ENCODE results near the gene ZNF547.
A peak's percentile ranks its signal among the peaks of the same experiment; 100 is the strongest.
"Not testable (repeated sequence)": the region's sequence is repeated elsewhere in the genome, so short reads cannot be mapped to it uniquely, and the experiment has no call there.

The ZNF547 gene

GRCh38 chr19:57362997-57363687 is at the start of gene ZNF547, which contains the start of gene TRAPPC2B:
TSS of gene ZNF547 (plus strand) at chr19:57363551. CDS start at chr19:57368556, 5,005 bp downstream.
TSS of gene TRAPPC2B (plus strand) at chr19:57363551. CDS start at chr19:57364834, 1,283 bp downstream.
- peak; percentile 99 for DNase-seq

- no peak for DNase-seq
These were observed 49.2 kb upstream of the ZNF547 start for GRCh38 chr19:57314146-57314545.

- no peak for DNase-seq
These were observed 45.8 kb upstream of the ZNF547 start for GRCh38 chr19:57317503-57317902.

DNA sequence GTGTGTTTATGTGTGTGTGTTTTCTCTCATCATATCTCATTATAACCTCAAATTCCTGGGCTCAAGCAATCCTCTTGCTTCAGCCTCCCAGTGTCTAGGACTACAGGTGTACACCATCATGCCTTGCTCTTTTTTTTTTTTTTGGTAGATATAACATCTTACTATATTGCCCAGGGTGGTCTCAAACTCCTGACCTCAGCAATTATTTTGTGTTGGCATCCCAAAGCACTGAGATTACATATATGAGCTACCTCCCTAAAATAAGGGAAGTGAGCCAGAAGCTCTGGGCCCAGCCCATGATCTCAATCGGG is 43.5 kb upstream of the ZNF547 start:
- DNase-seq: no peak

GRCh38 chr19:57320180-57321084 is 42.9 kb upstream of the ZNF547 start, which contains the start of gene ZNF543:
TSS of gene ZNF543 (plus strand) at chr19:57320472. CDS start at chr19:57320854, 382 bp downstream.
- DNase-seq: peak; percentile 97

DNA sequence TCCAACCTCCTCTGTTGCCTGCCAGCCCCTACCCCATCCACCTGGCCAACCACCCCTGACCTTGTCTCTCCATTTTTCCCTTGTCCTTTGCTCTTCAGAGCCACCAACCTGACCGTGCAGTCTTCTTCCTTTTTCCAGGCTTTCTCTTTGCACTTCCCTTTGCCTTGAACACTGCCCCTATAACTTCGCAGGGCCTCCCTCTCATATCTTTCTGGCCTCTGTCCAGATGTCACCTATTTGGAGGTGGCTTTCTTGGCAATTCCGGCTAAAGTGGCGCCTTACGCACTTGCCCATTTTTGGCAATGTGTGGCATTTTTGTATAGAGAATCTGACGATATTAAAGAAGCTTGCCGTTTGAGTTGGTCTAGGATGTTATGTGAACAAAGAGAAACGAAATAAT is 42.2 kb upstream of the ZNF547 start:
- no peak for DNase-seq

GRCh38 chr19:57321751-57322150 is 41.6 kb upstream of the ZNF547 start:
- no peak for DNase-seq

DNA sequence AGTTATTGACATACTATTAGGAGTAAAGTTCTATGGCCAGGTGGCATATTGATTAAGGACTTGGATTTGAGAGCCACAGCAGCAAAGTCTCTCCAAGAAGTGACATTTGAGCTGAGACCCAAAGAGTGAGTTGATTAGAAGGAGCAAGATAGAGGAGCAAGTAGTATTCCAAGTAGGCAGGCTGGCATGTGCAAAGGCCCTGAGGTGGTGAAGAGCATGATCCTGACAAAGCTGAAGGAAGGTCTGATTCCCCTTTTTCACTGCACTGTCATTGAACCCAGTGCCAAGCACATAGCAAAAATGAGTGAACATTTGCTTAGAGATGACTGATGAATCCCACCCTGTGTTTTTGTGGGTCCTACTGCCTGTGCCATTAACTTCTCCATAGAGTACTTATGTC is 38.4 kb upstream of the ZNF547 start:
- no peak for DNase-seq

GRCh38 chr19:57327993-57328392 is 35.4 kb upstream of the ZNF547 start:
- no peak for DNase-seq

DNA sequence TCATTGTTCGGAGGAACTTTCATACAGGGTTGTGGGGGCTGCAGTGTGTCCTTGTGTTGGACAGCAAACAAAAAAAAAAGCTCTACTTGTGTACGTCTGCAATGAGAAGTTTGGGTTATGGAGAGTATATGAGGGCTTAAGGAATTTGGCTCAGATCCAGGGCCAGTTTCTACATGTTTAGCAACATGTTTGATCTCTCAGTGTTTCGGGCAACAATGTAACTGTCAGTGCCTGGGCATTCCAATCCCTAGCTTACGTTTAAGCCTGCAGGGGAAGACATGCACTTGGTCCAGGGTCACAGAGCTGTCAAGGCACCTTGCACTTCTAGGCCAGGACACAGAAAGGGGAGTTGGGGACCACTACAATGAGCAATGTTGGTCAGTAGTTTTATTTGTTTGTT is 29.2 kb upstream of the ZNF547 start:
- peak; percentile 3 for DNase-seq

DNA sequence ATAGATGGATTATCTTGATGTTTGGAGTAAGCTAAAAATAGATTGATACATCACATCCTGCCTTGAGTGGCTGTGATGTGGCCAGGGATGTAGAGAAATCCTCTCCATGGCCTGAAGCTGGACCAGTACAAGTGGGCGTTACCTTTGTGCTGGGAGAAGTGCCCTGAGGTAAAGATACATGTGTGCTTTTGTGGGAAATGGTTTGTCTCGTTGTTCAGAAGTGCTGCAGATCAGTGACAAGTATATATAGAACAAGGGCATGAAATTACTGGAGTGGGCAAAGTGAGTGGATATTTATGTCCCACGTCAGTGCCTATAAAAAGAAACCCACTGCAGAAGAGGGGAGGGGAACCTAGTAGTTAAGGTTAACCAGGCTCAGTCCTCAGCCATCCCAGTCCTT is 24.5 kb upstream of the ZNF547 start:
- no peak for DNase-seq

GRCh38 chr19:57342582-57342981 is 20.8 kb upstream of the ZNF547 start:
- no peak for DNase-seq

DNA sequence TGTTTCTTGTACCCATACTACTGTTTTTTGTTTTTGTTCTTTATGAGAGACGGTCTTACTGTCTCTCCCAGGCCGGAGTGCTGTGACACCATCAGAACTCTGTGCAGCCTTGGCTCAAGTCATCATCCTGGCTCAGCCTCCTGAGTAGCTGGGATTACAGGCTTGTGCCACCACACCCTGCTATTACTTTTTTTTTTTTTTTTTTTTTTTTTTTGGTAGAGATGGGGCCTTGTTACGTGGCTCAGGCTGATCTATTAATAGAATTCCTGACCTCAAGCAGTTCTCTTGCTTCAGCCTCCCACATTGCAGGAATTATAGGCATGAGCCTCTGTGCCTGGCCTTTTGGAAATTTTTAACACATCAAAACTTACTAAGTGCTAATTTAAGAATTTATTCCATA is 15.2 kb upstream of the ZNF547 start:
- DNase-seq: peak; percentile 5

DNA sequence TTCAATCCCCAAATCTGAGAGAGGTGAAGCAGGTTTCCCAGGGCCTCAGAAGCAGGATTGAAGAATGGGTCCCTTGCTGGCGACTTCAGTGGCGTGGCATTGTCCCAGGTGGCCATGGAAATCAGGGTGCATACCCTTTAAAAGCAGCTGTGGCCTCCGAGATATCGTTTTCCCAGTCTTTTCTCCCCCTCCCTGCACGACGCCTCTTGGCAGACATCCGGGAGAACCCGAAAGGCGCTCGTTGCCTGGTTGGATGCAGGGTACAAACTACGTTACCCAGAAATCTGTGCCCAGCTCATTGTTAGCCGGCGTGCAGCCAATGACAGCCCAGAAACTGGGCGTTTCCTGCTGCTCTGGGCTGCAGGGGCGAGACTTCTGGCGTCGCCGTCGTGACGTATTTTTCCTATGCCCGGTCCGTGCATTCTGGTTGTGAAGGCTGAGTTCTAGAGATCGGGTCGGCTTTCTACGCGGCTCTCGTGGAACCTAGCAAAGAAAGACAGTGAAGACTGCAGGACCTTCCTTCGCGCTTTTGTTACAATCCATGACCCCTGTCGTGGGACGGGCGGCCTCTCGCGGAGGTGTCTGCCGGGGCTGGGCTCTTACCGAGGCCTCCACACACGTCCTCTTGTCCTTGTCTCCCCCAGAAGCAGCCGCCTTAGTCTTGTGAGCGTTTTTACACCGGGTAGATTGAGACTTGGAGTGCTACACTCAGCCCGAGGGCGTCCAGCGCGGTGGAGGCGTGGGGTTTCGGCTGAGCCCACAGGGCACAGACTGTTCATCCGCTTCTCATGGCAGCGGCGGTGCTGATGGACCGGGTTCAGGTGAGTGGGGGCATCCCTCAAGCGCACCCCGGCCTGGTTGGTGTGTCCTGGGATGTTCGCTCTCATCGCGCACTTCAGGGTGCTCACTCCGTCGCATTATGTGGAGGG is 12.2 kb upstream of the ZNF547 start, which contains the start of gene ZNF304:
ZNF304 (plus strand) TSS at position 395 of the 929 bp plus-strand sequence; CDS start at position 789, 394 bp downstream.
- peak; percentile 97 for DNase-seq

DNA sequence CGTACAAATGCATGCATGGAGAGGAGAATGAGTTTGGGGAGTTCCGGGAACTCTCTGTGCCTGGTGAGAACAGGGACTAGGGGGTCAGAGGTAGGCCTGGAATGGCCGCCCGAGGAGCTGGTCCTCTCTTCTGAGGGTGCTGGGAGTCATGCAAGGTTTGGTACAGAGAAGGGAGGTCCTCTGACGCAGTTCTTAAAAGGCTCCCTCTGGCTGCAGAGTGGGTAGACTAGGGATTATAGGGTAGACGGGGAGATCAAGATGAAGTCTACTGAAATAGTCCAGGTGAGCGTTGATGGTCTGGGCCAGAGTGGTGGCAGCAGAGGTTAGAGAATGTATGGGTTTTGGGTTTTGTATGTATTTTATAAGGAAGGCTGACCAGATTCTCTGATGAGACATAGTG is 11.5 kb upstream of the ZNF547 start:
- peak; percentile 13 for DNase-seq

DNA sequence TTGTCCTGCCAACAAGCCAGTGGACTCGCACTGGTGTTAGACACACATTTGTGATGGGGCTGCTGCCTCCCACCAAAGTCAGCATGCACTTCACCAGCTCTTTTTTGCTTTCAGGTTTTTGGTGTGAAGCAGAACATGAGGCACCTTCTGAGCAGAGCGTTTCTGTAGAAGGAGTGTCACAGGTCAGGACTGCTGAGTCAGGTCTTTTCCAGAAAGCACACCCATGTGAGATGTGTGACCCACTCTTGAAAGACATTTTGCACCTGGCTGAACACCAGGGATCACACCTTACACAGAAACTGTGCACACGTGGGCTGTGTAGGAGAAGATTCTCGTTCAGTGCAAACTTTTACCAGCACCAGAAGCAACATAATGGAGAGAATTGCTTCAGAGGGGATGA is 7.4 kb upstream of the ZNF547 start:
- no peak for DNase-seq

- no peak for DNase-seq
These were observed 5.9 kb upstream of the ZNF547 start for GRCh38 chr19:57357406-57357805.

- DNase-seq: no peak
These were observed 4.1 kb upstream of the ZNF547 start for GRCh38 chr19:57359300-57359699.

DNA sequence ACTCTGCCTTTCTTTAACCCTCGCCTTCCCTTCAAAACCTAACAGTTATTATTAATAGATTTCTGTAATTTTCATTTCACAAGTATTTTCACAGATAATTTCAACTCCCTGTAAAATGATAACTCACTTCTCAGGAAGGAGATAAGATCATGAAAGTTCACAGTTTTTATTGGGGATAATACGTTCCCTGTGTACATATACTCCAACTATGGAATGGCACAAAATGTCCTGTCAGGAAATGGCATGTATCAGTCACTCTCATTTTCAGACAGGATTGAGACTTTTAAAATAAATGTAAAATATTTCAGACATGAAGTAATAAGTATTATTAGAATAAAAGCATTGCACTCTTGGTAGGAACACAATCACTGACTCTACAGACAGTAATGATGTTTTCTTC is 932 bp upstream of the ZNF547 start:
- DNase-seq: no peak

- peak; percentile 13 for DNase-seq
These were observed 384 bp downstream of the ZNF547 start for GRCh38 chr19:57363688-57364181.

DNA sequence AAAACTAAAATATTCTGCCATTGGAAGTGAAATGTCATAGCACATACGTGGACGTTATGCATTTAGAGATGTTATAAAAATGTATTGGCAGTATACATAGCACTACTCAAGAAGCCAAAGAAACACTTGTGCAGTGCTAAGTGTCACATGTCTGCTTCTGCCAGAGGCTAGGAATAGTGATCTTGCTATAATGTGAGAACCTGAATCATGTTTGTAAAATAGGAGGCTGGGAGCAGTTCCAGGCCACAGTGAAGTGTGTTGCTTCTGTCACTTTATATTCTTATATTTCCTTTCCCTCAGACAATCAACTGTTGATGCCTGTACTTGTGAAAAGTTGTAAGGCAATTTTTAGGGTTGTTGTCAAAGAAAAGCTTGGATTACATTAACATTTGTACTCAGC is 3.4 kb downstream of the ZNF547 start:
- no peak for DNase-seq

DNA sequence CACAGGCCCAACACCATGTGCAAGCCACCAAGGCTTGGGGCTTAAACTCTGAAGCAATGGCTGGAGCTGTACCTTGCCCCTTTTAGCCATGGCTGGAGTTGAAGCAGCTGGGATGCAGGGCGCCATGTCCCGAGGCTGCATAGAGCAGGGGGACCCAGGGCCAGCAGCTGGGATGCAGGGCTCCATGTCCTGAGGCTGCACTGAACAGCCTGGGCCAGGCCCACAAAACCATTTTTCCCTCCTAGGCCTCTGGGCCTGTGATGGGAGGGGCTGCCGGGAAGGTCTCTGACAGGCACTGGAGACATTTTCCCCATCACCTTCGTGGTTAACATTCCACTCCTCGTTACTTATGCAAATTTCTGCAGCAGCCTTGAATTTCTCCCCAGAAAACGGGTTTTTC is 10.8 kb downstream of the ZNF547 start:
- no peak for DNase-seq

DNA sequence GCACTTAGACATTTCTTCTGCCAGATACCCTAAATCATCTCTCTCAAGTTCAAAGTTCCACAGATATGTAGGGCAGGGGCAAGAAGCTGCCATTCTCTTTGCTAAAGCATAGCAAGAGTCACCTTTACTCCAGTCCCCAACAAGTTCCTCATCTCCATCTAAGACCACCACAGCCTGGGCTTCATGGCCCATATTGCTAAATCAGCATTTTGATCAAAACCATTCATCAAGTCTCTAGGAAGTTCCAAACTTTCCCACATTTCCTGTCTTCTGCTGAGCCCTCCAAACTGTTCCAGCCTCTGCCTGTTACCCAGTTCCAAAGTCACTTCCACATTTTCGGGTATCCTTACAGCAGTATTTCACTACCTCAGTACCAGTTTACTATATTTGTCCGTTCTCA is 11.3 kb downstream of the ZNF547 start:
- not testable (repeated sequence) for DNase-seq
